Hepatocyte (in vitro differentiated cells): ENCODE results near the gene EML6.

ENCODE experiments used
- EZH2phosphoT487 ChIP-seq: fragments of 200-600 bp; sonication (generic); IDR thresholded peaks from one replicate; pipeline ENCODE4 v1.6.1; 2018; ENCODE audit warnings: antibody characterized with exemption, mild to moderate bottlenecking, low read depth, moderate library complexity; ENCODE audit not compliant: unreplicated experiment, severe bottlenecking
- TF ChIP-seq, protein P1 (sequence below): fragments of 200-600 bp; sonication (generic); IDR thresholded peaks from 2 replicates; pipeline ENCODE4 v1.5.1; 2016; ENCODE audit warnings: antibody characterized with exemption, mild to moderate bottlenecking; ENCODE audit not compliant: poor library complexity

DNA sequence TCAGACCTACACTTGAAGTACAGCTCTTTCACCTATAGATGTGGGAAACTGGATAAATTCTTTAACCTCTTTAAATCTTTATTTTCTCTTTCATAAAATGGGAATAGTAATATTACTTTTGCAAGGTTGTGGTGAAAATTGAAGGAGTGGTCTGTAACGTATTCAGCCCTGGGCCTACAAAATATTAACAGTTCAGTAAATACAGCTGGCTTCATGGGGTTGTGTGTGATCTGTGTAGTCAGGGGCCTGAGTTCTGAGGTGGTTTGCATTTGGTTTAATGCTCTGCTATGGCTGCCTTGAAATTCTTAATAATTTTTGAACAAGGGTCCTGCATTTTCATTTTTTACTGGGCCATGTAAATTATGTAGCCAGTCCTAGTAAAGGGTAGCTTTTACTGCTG is 16.8 kb upstream of the EML6 start:
- TF ChIP-seq, protein P1, sequence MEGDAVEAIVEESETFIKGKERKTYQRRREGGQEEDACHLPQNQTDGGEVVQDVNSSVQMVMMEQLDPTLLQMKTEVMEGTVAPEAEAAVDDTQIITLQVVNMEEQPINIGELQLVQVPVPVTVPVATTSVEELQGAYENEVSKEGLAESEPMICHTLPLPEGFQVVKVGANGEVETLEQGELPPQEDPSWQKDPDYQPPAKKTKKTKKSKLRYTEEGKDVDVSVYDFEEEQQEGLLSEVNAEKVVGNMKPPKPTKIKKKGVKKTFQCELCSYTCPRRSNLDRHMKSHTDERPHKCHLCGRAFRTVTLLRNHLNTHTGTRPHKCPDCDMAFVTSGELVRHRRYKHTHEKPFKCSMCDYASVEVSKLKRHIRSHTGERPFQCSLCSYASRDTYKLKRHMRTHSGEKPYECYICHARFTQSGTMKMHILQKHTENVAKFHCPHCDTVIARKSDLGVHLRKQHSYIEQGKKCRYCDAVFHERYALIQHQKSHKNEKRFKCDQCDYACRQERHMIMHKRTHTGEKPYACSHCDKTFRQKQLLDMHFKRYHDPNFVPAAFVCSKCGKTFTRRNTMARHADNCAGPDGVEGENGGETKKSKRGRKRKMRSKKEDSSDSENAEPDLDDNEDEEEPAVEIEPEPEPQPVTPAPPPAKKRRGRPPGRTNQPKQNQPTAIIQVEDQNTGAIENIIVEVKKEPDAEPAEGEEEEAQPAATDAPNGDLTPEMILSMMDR: no peak
- TF ChIP-seq EZH2phosphoT487: no peak
